Activated T-helper 17 cell treated with anti-CD3 and anti-CD28 coated beads, Interleukin-2, amount 50 U/mL, for 72 hours (primary cell): ENCODE measurements around the gene LANCL3. TPM values are rescaled to one million over a fixed set of nuclear protein-coding genes. Genes with fewer than 3 reads are reported as not detected.
"Not testable (repeated sequence)": the region's sequence is repeated elsewhere in the genome, so short reads cannot be mapped to it uniquely, and the experiment has no call there.

ENCODE experiments used
- ATAC-seq: fragments of 150-1000 bp; cut with Tn5 transposase; replicated peaks from 2 replicates; pipeline ENCODE4 v1.10.0; 2021; ENCODE audit warnings: mild to moderate bottlenecking, moderate library complexity
- H3K27ac Mint-ChIP-seq: one replicate; pipeline ENCODE4 v1.8.0; 2022; ENCODE audit warnings: mixed read lengths
- H3K27me3 Mint-ChIP-seq: one replicate; pipeline ENCODE4 v1.8.0; 2022; ENCODE audit warnings: mixed read lengths
- H3K36me3 Mint-ChIP-seq: one replicate; pipeline ENCODE4 v1.8.0; 2022; ENCODE audit warnings: low read depth, mild to moderate bottlenecking, mixed read lengths
- H3K4me1 Mint-ChIP-seq: one replicate; pipeline ENCODE4 v1.8.0; 2022; ENCODE audit warnings: mixed read lengths
- H3K4me3 Mint-ChIP-seq: one replicate; pipeline ENCODE4 v1.8.0; 2022; ENCODE audit warnings: mild to moderate bottlenecking, mixed read lengths
- H3K9me3 Mint-ChIP-seq: one replicate; pipeline ENCODE4 v1.8.0; 2022; ENCODE audit warnings: mixed read lengths
- total RNA-seq, 2 donors: library from RNA; stranded (reverse); gene quantifications; one replicate each; pipeline ENCODE4 v1.2.3, GENCODE V29; 2022

Gene LANCL3
- total RNA-seq = under 1 TPM; 0.40 to 0.95 TPM

- H3K27ac Mint-ChIP-seq, H3K36me3 Mint-ChIP-seq: not testable (repeated sequence)
- peak within 1 kb of the TSS; percentile 78 for H3K4me3 Mint-ChIP-seq
Measured at GRCh38 chrX:37571426-37572107, at the start of gene LANCL3. TSS of gene LANCL3 (plus strand) at chrX:37571661. CDS start at chrX:37571871, 210 bp downstream.

GRCh38 chrX:37523673-37524072 lies 47.8 kb upstream of the LANCL3 start:
- H3K36me3 Mint-ChIP-seq, H3K4me1 Mint-ChIP-seq, H3K9me3 Mint-ChIP-seq, H3K27ac Mint-ChIP-seq, H3K4me3 Mint-ChIP-seq, H3K27me3 Mint-ChIP-seq, ATAC-seq: not testable (repeated sequence)

More at GRCh38 chrX:37571426-37572107, at the start of gene LANCL3:
- H3K4me1 Mint-ChIP-seq, H3K9me3 Mint-ChIP-seq, H3K27me3 Mint-ChIP-seq: not testable (repeated sequence)
- peak; percentile 42 for ATAC-seq

GRCh38 chrX:37541991-37542390 lies 29.5 kb upstream of the LANCL3 start:
- H3K9me3 Mint-ChIP-seq = no peaks in the 10 kb centered on the region
- no peak overlapping the region for H3K4me3 Mint-ChIP-seq
- no peak overlapping the region for H3K27ac Mint-ChIP-seq
- no peaks in the 10 kb centered on the region for H3K27me3 Mint-ChIP-seq
- no peaks in the 10 kb centered on the region for H3K4me1 Mint-ChIP-seq
- no peaks in the 10 kb centered on the region for H3K36me3 Mint-ChIP-seq
- ATAC-seq = no peak

DNA sequence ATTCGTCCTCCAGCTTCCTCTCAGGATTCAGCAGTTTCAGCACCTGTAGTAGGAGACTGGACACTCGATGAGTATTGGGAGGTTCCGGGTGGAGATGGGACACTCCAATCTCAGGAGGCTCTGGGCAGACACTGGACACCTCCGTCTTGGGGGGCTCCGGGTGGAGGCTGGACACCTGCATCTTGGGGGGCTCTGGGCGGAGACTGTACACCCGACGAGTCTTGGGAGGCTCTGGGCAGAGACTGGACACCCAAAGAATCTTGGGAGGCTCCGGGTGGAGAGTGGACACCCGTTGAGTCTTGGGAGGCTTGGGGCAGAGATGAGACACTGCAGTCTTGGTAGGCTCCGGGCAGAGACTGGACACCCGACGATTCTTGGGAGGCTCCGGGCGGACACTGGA lies 28.7 kb upstream of the LANCL3 start:
- H3K9me3 Mint-ChIP-seq = no peaks in the 10 kb centered on the region
- H3K36me3 Mint-ChIP-seq = no peaks in the 10 kb centered on the region
- no peak overlapping the region for H3K4me3 Mint-ChIP-seq
- no peak for ATAC-seq
- H3K4me1 Mint-ChIP-seq = no peaks in the 10 kb centered on the region
- no peaks in the 10 kb centered on the region for H3K27me3 Mint-ChIP-seq
- H3K27ac Mint-ChIP-seq = no peak overlapping the region

DNA sequence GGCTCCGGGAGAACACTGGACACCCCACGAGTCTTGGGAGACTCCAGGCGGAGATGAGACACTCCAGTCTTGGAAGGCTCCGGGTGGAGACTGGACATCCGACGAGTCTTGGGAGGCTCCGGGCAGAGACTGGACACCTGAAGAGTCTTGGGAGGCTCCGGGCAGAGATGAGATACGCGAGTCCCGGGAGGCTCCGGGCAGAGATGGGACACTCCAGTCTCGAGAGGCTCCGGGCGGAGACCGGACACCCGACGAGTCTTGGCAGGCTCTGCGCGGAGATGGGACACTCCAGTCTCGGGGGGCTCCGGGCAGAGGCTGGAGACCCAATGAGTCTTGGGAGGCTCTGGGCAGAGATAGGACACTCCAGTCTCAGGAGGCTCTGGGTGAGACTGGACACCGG lies 28.1 kb upstream of the LANCL3 start:
- no peak overlapping the region for H3K27ac Mint-ChIP-seq
- H3K27me3 Mint-ChIP-seq = no peaks in the 10 kb centered on the region
- ATAC-seq = no peak
- no peak overlapping the region for H3K4me3 Mint-ChIP-seq
- H3K36me3 Mint-ChIP-seq = no peaks in the 10 kb centered on the region
- no peaks in the 10 kb centered on the region for H3K9me3 Mint-ChIP-seq
- H3K4me1 Mint-ChIP-seq = no peaks in the 10 kb centered on the region

- H3K9me3 Mint-ChIP-seq, ATAC-seq, H3K36me3 Mint-ChIP-seq, H3K27me3 Mint-ChIP-seq, H3K27ac Mint-ChIP-seq, H3K4me3 Mint-ChIP-seq, H3K4me1 Mint-ChIP-seq: not testable (repeated sequence)
Measured at GRCh38 chrX:37544531-37544930, 26.9 kb upstream of the LANCL3 start.

DNA sequence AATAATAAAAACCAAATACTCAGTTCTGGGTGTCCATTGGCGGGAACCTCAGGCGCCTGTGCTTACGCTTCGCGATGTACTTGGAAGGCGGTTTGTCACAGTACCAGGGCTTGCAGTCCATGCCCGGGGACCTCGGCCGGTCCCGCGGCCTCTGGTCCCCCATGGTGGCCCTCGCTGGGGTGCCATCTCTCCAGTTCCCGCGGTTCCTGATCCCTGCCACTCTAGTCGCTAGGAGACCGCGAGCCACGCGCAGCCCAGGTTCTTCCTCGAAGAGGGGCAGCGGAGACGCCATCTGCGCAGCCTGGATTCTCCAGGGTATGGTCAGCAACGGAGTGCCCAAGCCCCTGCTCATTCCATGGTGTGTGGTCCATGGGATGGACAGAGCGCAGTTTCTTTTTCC lies 26.4 kb upstream of the LANCL3 start:
- Mint-ChIP-seq H3K27me3 (no peaks in the 10 kb centered on the region), H3K9me3 (no peaks in the 10 kb centered on the region), H3K4me1 (no peaks in the 10 kb centered on the region), H3K36me3 (no peaks in the 10 kb centered on the region), H3K4me3 (no peak overlapping the region), H3K27ac (no peak overlapping the region)
- ATAC-seq = no peak

- H3K4me3 Mint-ChIP-seq, H3K4me1 Mint-ChIP-seq, H3K27me3 Mint-ChIP-seq, H3K27ac Mint-ChIP-seq, ATAC-seq, H3K9me3 Mint-ChIP-seq, H3K36me3 Mint-ChIP-seq: not testable (repeated sequence)
Measured at GRCh38 chrX:37549619-37550018, 21.8 kb upstream of the LANCL3 start.

- no peaks in the 10 kb centered on the region for H3K36me3 Mint-ChIP-seq
- ATAC-seq = no peak
Measured at GRCh38 chrX:37553476-37553875, 18.0 kb upstream of the LANCL3 start.

DNA sequence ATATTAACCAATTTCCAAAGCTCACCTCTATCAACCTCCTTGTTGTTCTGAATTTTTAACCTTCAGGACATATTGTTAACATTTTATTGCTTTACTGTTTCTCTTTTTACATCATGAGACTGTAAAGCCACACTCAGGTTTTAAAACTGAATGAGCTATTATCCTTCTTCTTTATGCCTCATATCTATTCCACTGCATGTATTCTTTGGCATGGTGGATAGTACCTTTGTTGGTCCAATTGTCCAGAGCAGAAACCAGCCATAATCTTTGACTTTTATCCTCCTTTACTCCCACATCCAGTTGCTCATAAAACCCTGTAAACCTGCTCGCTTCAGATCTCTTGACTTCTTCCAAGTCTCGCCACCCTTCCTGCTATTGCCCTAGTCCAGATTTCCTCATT lies 6.2 kb upstream of the LANCL3 start:
- not testable (repeated sequence) for H3K36me3 Mint-ChIP-seq, H3K4me3 Mint-ChIP-seq, H3K27ac Mint-ChIP-seq, H3K9me3 Mint-ChIP-seq, ATAC-seq, H3K4me1 Mint-ChIP-seq
- peaks cover 13% of the 10 kb centered on the region for H3K27me3 Mint-ChIP-seq

More at GRCh38 chrX:37553476-37553875, 18.0 kb upstream of the LANCL3 start:
- Mint-ChIP-seq H3K27ac (no peak overlapping the region), H3K9me3 (no peaks in the 10 kb centered on the region), H3K4me3 (no peak overlapping the region), H3K27me3 (no peaks in the 10 kb centered on the region), H3K4me1 (no peaks in the 10 kb centered on the region)

DNA sequence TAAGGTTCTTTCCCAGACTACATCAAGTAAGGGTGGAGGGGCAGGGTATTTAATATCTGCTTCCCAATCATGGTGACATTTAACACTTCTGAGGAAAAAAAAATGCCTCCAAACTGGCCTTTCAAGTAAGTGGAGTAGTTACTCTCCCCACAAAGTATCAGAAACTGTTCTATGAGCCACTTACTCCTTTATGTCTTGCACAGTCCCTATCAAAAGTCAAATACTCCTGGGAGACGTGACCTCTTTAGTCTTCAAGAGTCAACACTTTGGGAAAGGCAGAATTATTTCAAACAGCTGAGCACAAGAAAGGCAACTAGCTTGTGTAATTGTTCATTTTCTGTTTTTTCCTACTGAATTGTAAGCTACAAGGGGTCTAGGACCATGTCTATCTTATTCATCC lies 1.1 kb upstream of the LANCL3 start:
- H3K36me3 Mint-ChIP-seq, H3K4me1 Mint-ChIP-seq, H3K27ac Mint-ChIP-seq, H3K9me3 Mint-ChIP-seq, ATAC-seq, H3K4me3 Mint-ChIP-seq: not testable (repeated sequence)
- H3K27me3 Mint-ChIP-seq = peaks cover 13% of the 10 kb centered on the region

DNA sequence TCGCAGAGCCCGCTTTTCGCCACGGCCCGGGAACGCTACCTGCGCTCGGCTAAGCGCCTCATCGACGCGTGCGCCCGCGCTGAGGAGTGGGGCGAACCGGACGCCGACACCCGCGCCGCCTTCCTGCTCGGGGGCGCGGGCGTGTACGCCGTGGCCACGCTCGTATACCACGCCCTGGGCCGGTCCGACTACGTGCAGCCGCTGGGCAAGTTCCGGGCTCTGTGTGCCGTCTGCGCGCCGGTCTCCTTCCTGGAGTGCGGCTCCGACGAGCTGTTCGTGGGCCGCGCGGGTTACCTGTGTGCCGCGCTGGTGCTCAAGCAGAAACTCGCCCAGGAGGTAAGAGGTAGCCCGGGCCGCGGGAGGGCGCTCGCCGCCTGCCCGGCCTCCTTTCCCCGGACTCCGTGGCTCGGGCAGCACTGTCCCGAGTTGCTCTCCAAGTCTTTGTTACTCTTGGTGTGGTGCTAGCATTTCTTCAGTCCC lies 687 bp downstream of the LANCL3 start:
- H3K4me3 Mint-ChIP-seq = peak overlapping the region; percentile 78
- peak; percentile 78 for ATAC-seq
- H3K36me3 Mint-ChIP-seq, H3K9me3 Mint-ChIP-seq, H3K4me1 Mint-ChIP-seq, H3K27ac Mint-ChIP-seq, H3K27me3 Mint-ChIP-seq: not testable (repeated sequence)

DNA sequence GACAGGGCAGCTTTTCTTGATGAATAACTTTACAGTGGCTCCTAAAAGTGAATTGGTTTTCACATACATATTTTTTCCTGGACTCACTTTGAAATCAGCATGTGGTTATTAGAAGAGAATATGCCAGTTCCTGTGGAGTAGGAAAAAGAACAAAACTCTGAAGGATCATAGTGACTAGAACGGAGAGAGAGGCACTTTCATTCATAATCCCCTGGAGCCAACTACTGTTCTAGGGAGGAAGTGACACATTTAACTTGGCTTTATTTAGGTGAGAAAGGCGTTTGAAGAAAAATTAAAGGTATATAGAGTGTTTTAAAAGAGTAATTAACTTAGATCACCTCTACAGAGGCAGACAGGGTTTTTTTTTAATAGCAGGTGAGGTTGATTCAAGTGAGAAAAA lies 1.7 kb downstream of the LANCL3 start:
- not testable (repeated sequence) for H3K36me3 Mint-ChIP-seq, ATAC-seq, H3K9me3 Mint-ChIP-seq, H3K27ac Mint-ChIP-seq, H3K4me1 Mint-ChIP-seq, H3K27me3 Mint-ChIP-seq
- H3K4me3 Mint-ChIP-seq = peak overlapping the region; percentile 78

DNA sequence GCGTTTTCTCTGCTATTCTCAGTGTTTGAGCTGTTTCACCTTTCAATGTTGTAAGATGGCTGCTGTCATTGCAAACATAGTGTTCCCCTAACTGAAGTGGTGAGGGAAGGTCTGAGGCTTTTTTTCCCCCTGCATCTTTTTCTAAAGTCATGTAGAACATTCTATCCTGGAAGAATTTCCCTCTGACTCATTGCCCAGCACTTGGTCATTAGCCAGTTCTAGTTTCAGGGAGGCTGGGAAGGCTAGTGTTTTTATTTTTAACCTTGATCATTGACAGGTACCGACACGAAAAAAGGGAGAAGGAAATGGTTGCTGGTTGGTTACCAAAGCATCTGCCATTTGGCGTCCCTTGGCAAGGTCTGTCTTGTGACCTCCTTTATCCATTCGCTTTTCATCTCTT lies 6.6 kb downstream of the LANCL3 start:
- H3K4me1 Mint-ChIP-seq = no peaks in the 10 kb centered on the region
- H3K4me3 Mint-ChIP-seq = no peak overlapping the region
- no peaks in the 10 kb centered on the region for H3K27me3 Mint-ChIP-seq
- H3K27ac Mint-ChIP-seq = no peak overlapping the region
- no peak for ATAC-seq
- no peaks in the 10 kb centered on the region for H3K36me3 Mint-ChIP-seq
- no peaks in the 10 kb centered on the region for H3K9me3 Mint-ChIP-seq

GRCh38 chrX:37580080-37580479 lies 8.6 kb downstream of the LANCL3 start:
- Mint-ChIP-seq H3K9me3 (no peaks in the 10 kb centered on the region), H3K27me3 (no peaks in the 10 kb centered on the region), H3K4me1 (no peaks in the 10 kb centered on the region), H3K4me3 (no peak overlapping the region), H3K27ac (no peak overlapping the region), H3K36me3 (no peaks in the 10 kb centered on the region)
- no peak for ATAC-seq

GRCh38 chrX:37587337-37587736 lies 15.9 kb downstream of the LANCL3 start:
- not testable (repeated sequence) for H3K4me1 Mint-ChIP-seq, H3K36me3 Mint-ChIP-seq, H3K27ac Mint-ChIP-seq, H3K27me3 Mint-ChIP-seq, H3K9me3 Mint-ChIP-seq, ATAC-seq, H3K4me3 Mint-ChIP-seq
